Activated CD4-positive, alpha-beta T cell treated with anti-CD3 and anti-CD28 coated beads, Interleukin-2, amount 50 U/mL, for 1 hour (primary cell): ENCODE data around the gene DYRK4.
"Not testable (repeated sequence)": the region's sequence is repeated elsewhere in the genome, so short reads cannot be mapped to it uniquely, and the experiment has no call there.

ENCODE experiments used
- DNase-seq: peaks from one replicate; pipeline ENCODE4 v3.0.0-alpha.2; 2020

Gene DYRK4

GRCh38 chr12:4562034-4562657 lies at the start of gene DYRK4:
DYRK4 (plus strand) TSS chr12:4562208; CDS start chr12:4562246, 38 bp downstream.
- DNase-seq: no peak

GRCh38 chr12:4518106-4518728 lies 43.8 kb upstream of the DYRK4 start:
- no peak for DNase-seq

GRCh38 chr12:4523443-4523842 lies 38.6 kb upstream of the DYRK4 start:
- DNase-seq: not testable (repeated sequence)

- no peak for DNase-seq
Observed at GRCh38 chr12:4526923-4527546, 35.0 kb upstream of the DYRK4 start.

- no peak for DNase-seq
Observed at GRCh38 chr12:4530160-4530559, 31.8 kb upstream of the DYRK4 start.

- DNase-seq: no peak
Observed at GRCh38 chr12:4530982-4531586, 30.9 kb upstream of the DYRK4 start.

- DNase-seq: no peak
Observed at GRCh38 chr12:4535092-4535491, 26.9 kb upstream of the DYRK4 start.

GRCh38 chr12:4535871-4536270 lies 26.1 kb upstream of the DYRK4 start:
- no peak for DNase-seq

- DNase-seq: peak; percentile 93
Observed at GRCh38 chr12:4538207-4539160, 23.5 kb upstream of the DYRK4 start, which contains the start of gene RAD51AP1. RAD51AP1 (plus strand) TSS chr12:4538890; CDS start chr12:4538940, 50 bp downstream.

- no peak for DNase-seq
Observed at GRCh38 chr12:4539167-4539870, 22.7 kb upstream of the DYRK4 start.

GRCh38 chr12:4540170-4540569 lies 21.8 kb upstream of the DYRK4 start:
- no peak for DNase-seq

- DNase-seq: no peak
Observed at GRCh38 chr12:4540638-4541037, 21.4 kb upstream of the DYRK4 start.

GRCh38 chr12:4545195-4545594 lies 16.8 kb upstream of the DYRK4 start:
- no peak for DNase-seq

GRCh38 chr12:4552191-4552590 lies 9.8 kb upstream of the DYRK4 start:
- DNase-seq: no peak

GRCh38 chr12:4553943-4554342 lies 8.1 kb upstream of the DYRK4 start:
- DNase-seq: no peak

GRCh38 chr12:4555804-4556203 lies 6.2 kb upstream of the DYRK4 start:
- no peak for DNase-seq

- DNase-seq: no peak
Observed at GRCh38 chr12:4556735-4557530, 5.1 kb upstream of the DYRK4 start.

GRCh38 chr12:4557586-4557985 lies 4.4 kb upstream of the DYRK4 start:
- no peak for DNase-seq

- no peak for DNase-seq
Observed at GRCh38 chr12:4558171-4558570, 3.8 kb upstream of the DYRK4 start.

GRCh38 chr12:4563336-4563735 lies 1.3 kb downstream of the DYRK4 start:
- DNase-seq: no peak

GRCh38 chr12:4564818-4565217 lies 2.8 kb downstream of the DYRK4 start:
- DNase-seq: no peak
